Activated CD8-positive, alpha-beta T cell treated with anti-CD3 and anti-CD28 coated beads, Interleukin-2, amount 10 ng/mL, durations not matched to agents 7 days and 5 days (primary cell): Measurements from ENCODE around the gene HPX. TPM values are rescaled to one million over a fixed set of nuclear protein-coding genes. Genes with fewer than 3 reads are reported as not detected.

Experiments
- ATAC-seq: fragments of 150-1000 bp; cut with Tn5 transposase; one replicate; pipeline ENCODE4 v1.10.0; 2021; ENCODE audit warnings: moderate library complexity
- CTCF ChIA-PET: fragments of 350-600 bp; sonication (Branson Sonifier 250); formaldehyde crosslinking; loops from one replicate; lab custom pipeline; 2021; ENCODE audit warnings: antibody characterized with exemption; lab: Charles Lee
- POLR2A ChIA-PET: fragments of 350-600 bp; sonication (Branson Sonifier 250); formaldehyde crosslinking; loops from one replicate; lab custom pipeline; 2021; ENCODE audit warnings: antibody characterized with exemption; lab: Charles Lee
- DNase-seq: peaks from one replicate; pipeline ENCODE4 v3.0.0-alpha.2; 2020
- H3K27ac Mint-ChIP-seq: one replicate; pipeline ENCODE4 v1.8.0; 2021; ENCODE audit warnings: mild to moderate bottlenecking, mixed read lengths
- H3K27me3 Mint-ChIP-seq: one replicate; pipeline ENCODE4 v1.8.0; 2021; ENCODE audit warnings: low read depth, mixed read lengths
- H3K36me3 Mint-ChIP-seq: one replicate; pipeline ENCODE4 v1.8.0; 2021; ENCODE audit warnings: low read depth, mixed read lengths
- H3K4me1 Mint-ChIP-seq: one replicate; pipeline ENCODE4 v1.8.0; 2021; ENCODE audit warnings: low read depth, mixed read lengths
- H3K4me3 Mint-ChIP-seq: one replicate; pipeline ENCODE4 v1.8.0; 2021; ENCODE audit warnings: mild to moderate bottlenecking, mixed read lengths
- H3K9me3 Mint-ChIP-seq: one replicate; pipeline ENCODE4 v1.8.0; 2022; ENCODE audit warnings: mixed read lengths; ENCODE audit not compliant: insufficient read depth
- total RNA-seq, 2 experiments: library from RNA; stranded (reverse); gene quantifications; one replicate each; pipeline ENCODE4 v1.2.3, GENCODE V29; 2021

HPX gene
- total RNA-seq, 2 experiments from 2014 or later, result not detected

DNA sequence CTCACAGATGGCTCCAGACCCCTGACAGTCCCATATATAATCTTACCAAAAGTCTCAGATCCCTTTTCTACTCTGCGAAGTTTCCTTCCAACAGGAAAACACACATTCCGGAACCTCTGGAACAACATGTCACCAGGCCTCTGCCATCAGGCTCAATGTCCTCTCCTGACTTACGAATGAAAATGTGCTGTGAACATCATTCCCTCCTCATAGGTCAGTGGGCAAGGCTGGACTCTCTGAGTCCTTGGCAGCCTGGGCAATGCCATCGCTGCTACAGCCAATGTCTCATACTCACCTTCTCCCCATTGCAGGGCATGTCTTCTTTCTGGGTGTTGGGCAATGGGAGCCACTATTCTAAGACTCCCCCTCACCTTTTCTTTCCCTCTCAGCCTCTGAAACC lies 1.7 kb upstream of the HPX start:
- Mint-ChIP-seq H3K4me3 (no peak overlapping the region), H3K9me3 (no peaks in the 10 kb centered on the region), H3K27me3 (peaks cover 12% of the 10 kb centered on the region), H3K4me1 (no peaks in the 10 kb centered on the region), H3K36me3 (no peaks in the 10 kb centered on the region), H3K27ac (no peak overlapping the region)
- ChIA-PET POLR2A (interaction anchor here (1.2 kb wide), 1 partner anchor 63 kb away, joined by 4 read pairs; no protein-coding TSS in a partner anchor), CTCF (interaction anchor here (1.0 to 14.8 kb wide), 10 partner anchors 12 to 241 kb away, joined by 3 to 657 read pairs (median 12); partner anchors contain the start of genes APBB1, ARFIP2, MRPL17 and TIMM10B)
- no peak for ATAC-seq
- no peak for DNase-seq

DNA sequence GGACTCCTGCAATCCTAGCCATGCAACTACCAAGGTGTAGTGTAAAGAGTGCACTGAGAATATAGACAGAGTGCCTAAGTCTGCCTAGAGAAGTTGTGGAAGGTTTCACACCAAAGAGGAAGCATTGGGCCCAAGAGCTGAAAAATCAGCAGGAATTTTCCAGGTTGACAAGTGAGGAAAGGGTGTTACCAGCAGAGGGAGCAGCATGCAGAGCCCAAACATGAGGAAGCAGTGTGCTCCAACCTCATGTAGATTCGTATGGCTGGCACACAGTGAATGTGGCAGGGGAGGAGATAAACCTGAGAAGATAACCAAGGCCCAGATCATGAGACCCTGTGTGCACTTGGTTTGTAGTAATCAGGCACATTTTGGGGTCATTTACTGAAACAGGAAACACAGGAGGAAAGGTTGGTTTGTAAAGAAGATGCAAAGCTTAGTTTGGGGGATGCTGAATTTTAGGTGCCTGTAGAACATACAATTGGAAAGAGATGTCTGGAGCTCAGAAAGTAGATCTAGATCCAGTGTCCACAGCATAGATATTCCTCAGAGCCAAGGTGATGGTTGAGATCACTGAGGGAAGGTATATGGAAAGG lies 1.7 kb downstream of the HPX start:
- peak; percentile 43 for DNase-seq
- Mint-ChIP-seq H3K9me3 (no peaks in the 10 kb centered on the region), H3K27ac (no peak overlapping the region), H3K4me1 (peaks cover 6% of the 10 kb centered on the region), H3K27me3 (no peaks in the 10 kb centered on the region), H3K36me3 (no peaks in the 10 kb centered on the region), H3K4me3 (no peak overlapping the region)
- ATAC-seq, result peak; percentile 43
- ChIA-PET CTCF (interaction anchor here (0.6 to 14.8 kb wide), 20 partner anchors 9 to 244 kb away, joined by 3 to 657 read pairs (median 4); partner anchors contain the start of genes APBB1, ARFIP2, MRPL17 and SMPD1), POLR2A (interaction anchor here (0.9 kb wide), 1 partner anchor 29 kb away, joined by 3 read pairs; no protein-coding TSS in a partner anchor)

DNA sequence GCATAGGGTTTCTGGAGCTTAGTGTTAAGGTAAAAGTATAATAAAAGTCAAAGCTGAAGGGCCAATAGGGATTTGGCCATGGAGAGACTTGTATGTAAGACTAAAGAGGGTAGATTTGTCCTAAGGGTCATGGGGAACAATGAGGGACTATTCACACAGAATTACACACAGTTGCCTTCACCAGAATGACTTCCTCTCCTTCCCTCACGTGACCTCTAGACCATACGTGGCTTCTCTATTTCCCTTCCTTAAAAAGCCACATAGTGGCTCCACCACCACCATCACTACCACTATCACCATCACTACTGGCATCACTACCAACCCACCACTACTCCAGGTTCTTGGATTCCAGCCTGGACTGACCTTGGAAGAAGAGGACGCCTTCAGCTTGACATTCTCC lies 2.8 kb downstream of the HPX start:
- Mint-ChIP-seq H3K4me1 (peaks cover 6% of the 10 kb centered on the region), H3K36me3 (no peaks in the 10 kb centered on the region), H3K27me3 (peaks cover 5% of the 10 kb centered on the region), H3K9me3 (no peaks in the 10 kb centered on the region), H3K4me3 (no peak overlapping the region), H3K27ac (no peak overlapping the region)
- ChIA-PET POLR2A (interaction anchor here (0.7 to 1.2 kb wide), 5 partner anchors 19 to 59 kb away, joined by 3 to 5 read pairs (median 4); partner anchors contain the start of genes ARFIP2 and TIMM10B), CTCF (interaction anchor here (0.6 to 14.8 kb wide), 16 partner anchors 8 to 87 kb away, joined by 3 to 657 read pairs (median 5); partner anchors contain the start of gene APBB1)
- DNase-seq (peak; percentile 59), ATAC-seq (peak; percentile 67)

DNA sequence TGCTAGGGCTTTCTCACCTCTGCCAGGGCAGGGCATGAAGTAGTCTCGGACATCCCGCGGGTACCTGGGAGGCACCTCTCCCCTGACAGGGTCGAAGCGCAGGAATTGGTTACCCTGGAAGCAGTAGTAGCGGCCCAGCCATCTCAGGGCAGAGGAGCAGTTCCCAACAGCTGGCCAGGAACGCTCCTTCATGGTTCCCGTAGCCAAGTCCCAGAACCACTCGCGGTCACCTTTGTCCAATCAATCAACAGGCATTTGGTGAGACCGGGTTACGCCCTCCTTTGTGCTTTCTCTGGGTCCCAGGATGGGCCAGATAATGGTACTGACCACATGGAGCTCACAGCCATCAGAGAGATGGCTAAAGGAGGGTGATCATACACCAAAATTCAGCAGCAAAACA lies 3.4 kb downstream of the HPX start:
- H3K4me1 Mint-ChIP-seq, result peaks cover 6% of the 10 kb centered on the region
- H3K36me3 Mint-ChIP-seq, result no peaks in the 10 kb centered on the region
- no peak for ATAC-seq
- ChIA-PET CTCF (interaction anchor here (0.6 to 14.8 kb wide), 11 partner anchors 8 to 94 kb away, joined by 3 to 657 read pairs (median 5); no protein-coding TSS in a partner anchor), POLR2A (interaction anchor here (0.7 to 1.2 kb wide), 5 partner anchors 18 to 58 kb away, joined by 3 to 5 read pairs (median 4); partner anchors contain the start of genes ARFIP2 and TIMM10B)
- H3K27ac Mint-ChIP-seq, result no peak overlapping the region
- no peaks in the 10 kb centered on the region for H3K9me3 Mint-ChIP-seq
- peaks cover 5% of the 10 kb centered on the region for H3K27me3 Mint-ChIP-seq
- DNase-seq, result no peak
- H3K4me3 Mint-ChIP-seq, result no peak overlapping the region

DNA sequence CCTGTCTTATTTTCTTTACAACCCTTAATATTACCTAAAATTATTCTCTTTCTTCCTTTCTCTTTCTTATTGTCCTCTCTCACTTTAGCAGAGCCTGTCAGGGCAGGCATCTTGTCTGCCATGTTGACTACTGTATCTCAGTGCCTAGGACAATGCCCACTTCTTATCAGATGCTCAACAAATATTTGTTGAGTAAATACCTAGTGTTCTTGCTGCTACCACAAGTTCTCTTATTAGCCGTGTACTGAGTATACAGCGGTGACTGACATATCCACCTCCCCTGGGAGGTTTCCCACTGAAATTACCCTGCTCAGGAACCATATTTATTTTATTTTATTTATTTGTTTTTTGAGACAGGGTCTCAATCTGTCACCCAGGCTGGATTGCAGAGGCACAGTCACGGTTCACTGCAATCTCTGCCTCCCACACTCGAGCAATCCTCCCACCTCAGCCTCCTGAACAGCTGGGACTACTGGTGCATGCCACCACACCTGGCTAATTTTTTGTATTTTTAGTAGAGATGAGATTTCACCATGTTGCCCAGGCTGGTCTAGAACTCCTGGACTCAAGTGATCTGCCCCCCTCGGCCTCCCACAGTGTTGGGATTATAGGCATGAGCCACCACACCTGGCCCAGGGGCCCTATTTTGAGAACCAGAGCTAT lies 6.7 kb downstream of the HPX start:
- no peaks in the 10 kb centered on the region for H3K36me3 Mint-ChIP-seq
- H3K27ac Mint-ChIP-seq, result no peak overlapping the region
- ChIA-PET CTCF (interaction anchor here (0.7 to 5.4 kb wide), 4 partner anchors 9 to 56 kb away, joined by 3 to 41 read pairs (median 6); no protein-coding TSS in a partner anchor), POLR2A (no interaction called here)
- DNase-seq (no peak), ATAC-seq (no peak)
- H3K9me3 Mint-ChIP-seq, result no peaks in the 10 kb centered on the region
- peaks cover 5% of the 10 kb centered on the region for H3K27me3 Mint-ChIP-seq
- H3K4me1 Mint-ChIP-seq, result peaks cover 6% of the 10 kb centered on the region
- no peak overlapping the region for H3K4me3 Mint-ChIP-seq

DNA sequence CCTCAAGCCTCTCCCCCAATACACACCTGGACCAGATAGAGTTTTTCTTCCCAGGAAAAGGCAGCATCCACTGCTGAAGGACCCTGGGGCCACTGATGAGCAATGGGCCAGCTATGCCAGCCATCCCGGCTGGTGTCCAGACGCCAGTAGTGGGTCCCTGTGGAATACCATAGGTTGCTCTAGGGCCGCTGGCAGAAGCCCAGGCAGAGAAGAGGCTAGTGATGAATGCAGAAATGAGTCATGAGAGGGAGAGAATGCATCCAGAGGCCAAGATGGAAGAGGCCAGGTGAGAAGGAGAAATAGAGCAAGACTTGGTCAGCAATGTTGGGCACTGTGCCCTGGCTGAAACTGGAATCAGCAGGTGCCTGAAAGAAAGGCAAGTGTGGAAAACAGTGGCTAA lies 8.9 kb downstream of the HPX start:
- Mint-ChIP-seq H3K36me3 (no peaks in the 10 kb centered on the region), H3K27ac (no peak overlapping the region), H3K27me3 (peaks cover 15% of the 10 kb centered on the region), H3K9me3 (no peaks in the 10 kb centered on the region), H3K4me1 (peaks cover 6% of the 10 kb centered on the region), H3K4me3 (no peak overlapping the region)
- ATAC-seq, result no peak
- CTCF ChIA-PET, result interaction anchor here (2.2 to 5.4 kb wide), 2 partner anchors 12 to 53 kb away, joined by 13 to 41 read pairs; no protein-coding TSS in a partner anchor
- POLR2A ChIA-PET, result no interaction called here
- no peak for DNase-seq

DNA sequence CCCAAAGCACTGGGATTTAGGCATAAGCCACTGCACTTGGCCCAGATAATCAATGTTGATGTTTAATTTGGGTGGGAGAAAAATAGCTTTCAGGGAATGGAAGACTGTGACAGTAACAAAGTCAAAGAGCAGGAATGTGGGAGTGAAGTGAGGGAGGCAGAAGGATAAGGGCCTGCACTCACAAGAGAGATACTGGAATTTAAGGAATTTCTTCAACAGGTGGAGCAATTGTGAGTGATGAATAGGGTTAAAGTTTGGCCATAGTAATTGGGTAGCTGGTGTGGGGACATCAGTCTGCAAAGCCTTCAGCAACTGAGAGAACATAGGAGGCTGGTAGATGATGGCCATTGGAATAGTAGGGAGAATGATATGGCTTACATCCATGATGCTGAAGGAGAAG lies 13.3 kb downstream of the HPX start:
- no peak overlapping the region for H3K4me3 Mint-ChIP-seq
- ChIA-PET POLR2A (interaction anchor here (0.8 kb wide), 1 partner anchor 9 kb away, joined by 3 read pairs; the partner anchor contains the start of gene APBB1), CTCF (interaction anchor here (1.2 to 2.6 kb wide), 6 partner anchors 11 to 104 kb away, joined by 4 to 14 read pairs (median 8); partner anchors contain the start of gene HPX)
- ATAC-seq (no peak), DNase-seq (no peak)
- no peak overlapping the region for H3K27ac Mint-ChIP-seq
- H3K36me3 Mint-ChIP-seq, result no peaks in the 10 kb centered on the region
- no peaks in the 10 kb centered on the region for H3K9me3 Mint-ChIP-seq
- peaks cover 39% of the 10 kb centered on the region for H3K27me3 Mint-ChIP-seq
- H3K4me1 Mint-ChIP-seq, result no peaks in the 10 kb centered on the region

DNA sequence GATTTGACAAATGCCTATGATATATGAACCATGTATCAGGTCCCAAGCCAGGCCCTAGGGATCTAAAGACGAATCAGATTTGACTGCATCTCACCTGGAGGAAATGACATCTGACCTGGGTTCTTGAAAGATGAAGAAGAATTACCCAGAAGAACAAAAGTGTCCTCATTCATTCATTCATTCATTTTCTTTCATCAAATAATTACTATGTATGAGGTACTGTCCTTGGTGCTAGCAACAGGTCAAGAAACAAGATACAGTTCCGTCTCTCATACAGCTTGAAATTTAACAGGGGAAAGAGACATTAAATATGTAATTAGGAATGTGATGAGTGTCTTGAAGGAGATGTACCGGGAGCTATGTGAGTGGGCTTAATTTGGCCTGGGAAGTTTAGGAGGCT lies 20.1 kb downstream of the HPX start:
- Mint-ChIP-seq H3K27ac (no peak overlapping the region), H3K9me3 (no peaks in the 10 kb centered on the region), H3K36me3 (no peaks in the 10 kb centered on the region), H3K4me1 (peaks cover 5% of the 10 kb centered on the region), H3K4me3 (no peak overlapping the region), H3K27me3 (peaks cover 37% of the 10 kb centered on the region)
- ChIA-PET CTCF (interaction anchor here (0.6 to 1.4 kb wide), 3 partner anchors 17 to 42 kb away, joined by 3 to 5 read pairs (median 3); no protein-coding TSS in a partner anchor), POLR2A (no interaction called here)
- no peak for ATAC-seq
- no peak for DNase-seq

DNA sequence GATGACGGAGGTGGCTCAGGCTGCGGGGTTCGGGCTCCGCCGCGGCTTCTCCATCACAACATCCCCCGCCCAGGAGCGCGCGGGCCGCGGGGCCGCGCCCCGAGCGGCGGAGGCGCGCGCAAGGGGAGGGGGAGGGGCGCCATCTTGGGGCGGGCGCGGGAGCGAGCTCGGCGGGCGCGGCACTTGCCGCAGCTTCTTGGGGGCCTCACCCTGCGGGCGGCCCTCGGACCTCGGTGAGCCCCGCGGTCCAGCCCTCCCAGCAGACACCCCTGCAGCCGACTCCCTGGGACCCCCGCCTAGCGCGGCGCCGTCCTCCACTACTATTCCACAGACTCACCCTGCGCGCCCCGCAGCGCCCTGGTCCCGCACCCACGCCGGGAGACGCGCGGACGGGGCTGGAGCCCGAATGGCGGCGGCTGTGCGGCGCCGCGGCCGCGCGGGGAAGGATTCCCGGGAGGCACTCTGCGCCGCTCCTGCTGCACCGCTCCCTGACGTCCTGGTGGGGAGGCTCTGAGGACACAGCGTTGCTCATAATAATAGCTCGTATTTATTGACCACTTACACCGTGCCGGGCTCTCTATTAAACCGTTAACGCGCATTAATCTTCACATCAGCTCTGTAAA lies 21.7 kb downstream of the HPX start, which contains the start of gene APBB1:
TSS of gene APBB1 (minus strand) at position 86 of the 623 bp plus-strand sequence. CDS start 7,747 bp downstream, outside the sequence.
- peaks cover 25% of the 10 kb centered on the region for H3K27me3 Mint-ChIP-seq
- H3K4me3 Mint-ChIP-seq, result peak within 1 kb of the TSS; percentile 75
- peak; percentile 72 for DNase-seq
- ChIA-PET CTCF (interaction anchor here (0.9 to 4.8 kb wide), 9 partner anchors 9 to 43 kb away, joined by 3 to 35 read pairs (median 5); partner anchors contain the start of gene SMPD1), POLR2A (interaction anchor here (0.7 to 4.3 kb wide), 7 partner anchors 9 to 40 kb away, joined by 3 to 27 read pairs (median 3); partner anchors contain the start of gene SMPD1)
- no peaks in the 10 kb centered on the region for H3K36me3 Mint-ChIP-seq
- ATAC-seq, result peak; percentile 73
- no peaks in the 10 kb centered on the region for H3K9me3 Mint-ChIP-seq
- peak within 1 kb of the TSS; percentile 30 for H3K27ac Mint-ChIP-seq
- H3K4me1 Mint-ChIP-seq, result peaks cover 5% of the 10 kb centered on the region

DNA sequence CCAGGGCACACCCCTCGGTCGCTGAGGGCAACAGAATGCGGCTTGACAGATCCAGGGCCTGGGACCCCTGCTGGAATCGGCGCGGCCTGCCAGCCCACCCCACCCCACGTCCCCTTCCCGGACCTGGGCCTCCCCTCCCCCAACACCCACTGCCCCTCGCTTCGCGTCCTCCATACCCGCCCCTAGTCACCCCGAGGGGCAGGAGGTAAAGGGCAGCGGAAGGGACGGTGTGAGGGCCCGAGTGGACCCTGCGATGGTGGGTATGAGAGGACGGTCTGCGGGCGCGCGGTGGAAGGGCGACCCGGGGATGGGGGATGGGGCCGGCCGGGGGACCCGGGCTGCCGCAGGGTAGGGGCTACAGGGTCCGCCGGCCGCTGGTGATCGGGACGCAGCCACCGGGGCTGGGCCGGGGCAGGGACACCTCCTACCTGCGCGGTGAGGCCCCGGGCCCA lies 22.2 kb downstream of the HPX start:
- peak; percentile 23 for ATAC-seq
- peaks cover 20% of the 10 kb centered on the region for H3K27me3 Mint-ChIP-seq
- H3K4me3 Mint-ChIP-seq, result peak overlapping the region; percentile 24
- H3K27ac Mint-ChIP-seq, result no peak overlapping the region
- no peak for DNase-seq
- POLR2A ChIA-PET, result interaction anchor here (0.7 to 4.3 kb wide), 5 partner anchors 9 to 40 kb away, joined by 3 to 27 read pairs (median 7); partner anchors contain the start of gene SMPD1
- H3K4me1 Mint-ChIP-seq, result peaks cover 5% of the 10 kb centered on the region
- CTCF ChIA-PET, result interaction anchor here (1.3 to 4.8 kb wide), 7 partner anchors 9 to 43 kb away, joined by 3 to 35 read pairs (median 6); partner anchors contain the start of gene SMPD1
- no peaks in the 10 kb centered on the region for H3K9me3 Mint-ChIP-seq
- no peaks in the 10 kb centered on the region for H3K36me3 Mint-ChIP-seq
